ENCODE results near the gene MCOLN2.

MCOLN2 gene

DNA sequence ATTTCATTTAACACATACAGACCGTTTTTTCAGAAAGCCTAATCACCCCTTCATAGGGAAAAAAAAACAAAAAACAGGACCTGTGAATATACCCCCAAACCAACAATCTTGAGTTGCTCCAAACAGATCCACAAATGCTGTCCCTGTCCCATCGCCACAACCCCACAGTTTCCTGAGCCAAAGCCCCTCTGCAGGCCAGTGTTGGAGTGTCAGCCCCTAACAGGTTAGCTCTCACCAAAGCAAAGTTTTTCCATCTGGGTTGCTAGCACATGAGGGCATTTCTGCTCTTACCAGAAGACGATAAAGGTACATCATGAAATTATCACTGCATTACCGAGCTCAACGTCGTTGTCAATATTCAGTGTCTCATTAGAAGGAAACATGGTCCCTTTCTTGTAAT lies 40.8 kb downstream of the MCOLN2 start:
- ChIA-PET POLR2A (no interaction called here), CTCF (interaction anchor here (0.8 to 6.0 kb wide), 4 partner anchors 10 to 299 kb away, joined by 3 to 94 read pairs (median 4); no protein-coding TSS in a partner anchor)
- DNase-seq (ENCODE audit: low read depth, low spot score) = no peak
- no peak for TF ChIP-seq CTCF (IDR thresholded peaks at IDR 0.05; ENCODE audit: insufficient read depth, low read length, missing control alignments)
- no peak overlapping the region for H3K4me3 ChIP-seq (ENCODE audit: low read depth, low read length)

- ChIA-PET CTCF (interaction anchor here (1.2 to 12.6 kb wide), 4 partner anchors 9 to 305 kb away, joined by 3 to 365 read pairs (median 52); partner anchors contain the start of gene C1orf52), POLR2A (no interaction called here)
- H3K4me3 ChIP-seq (ENCODE audit: low read depth, low read length) = no peak overlapping the region
- TF ChIP-seq CTCF (IDR thresholded peaks at IDR 0.05; ENCODE audit: insufficient read depth, low read length, missing control alignments) = no peak
- no peak for DNase-seq (ENCODE audit: low read depth, low spot score)
Measured at GRCh38 chr1:84949664-84950063, 47.2 kb downstream of the MCOLN2 start.

DNA sequence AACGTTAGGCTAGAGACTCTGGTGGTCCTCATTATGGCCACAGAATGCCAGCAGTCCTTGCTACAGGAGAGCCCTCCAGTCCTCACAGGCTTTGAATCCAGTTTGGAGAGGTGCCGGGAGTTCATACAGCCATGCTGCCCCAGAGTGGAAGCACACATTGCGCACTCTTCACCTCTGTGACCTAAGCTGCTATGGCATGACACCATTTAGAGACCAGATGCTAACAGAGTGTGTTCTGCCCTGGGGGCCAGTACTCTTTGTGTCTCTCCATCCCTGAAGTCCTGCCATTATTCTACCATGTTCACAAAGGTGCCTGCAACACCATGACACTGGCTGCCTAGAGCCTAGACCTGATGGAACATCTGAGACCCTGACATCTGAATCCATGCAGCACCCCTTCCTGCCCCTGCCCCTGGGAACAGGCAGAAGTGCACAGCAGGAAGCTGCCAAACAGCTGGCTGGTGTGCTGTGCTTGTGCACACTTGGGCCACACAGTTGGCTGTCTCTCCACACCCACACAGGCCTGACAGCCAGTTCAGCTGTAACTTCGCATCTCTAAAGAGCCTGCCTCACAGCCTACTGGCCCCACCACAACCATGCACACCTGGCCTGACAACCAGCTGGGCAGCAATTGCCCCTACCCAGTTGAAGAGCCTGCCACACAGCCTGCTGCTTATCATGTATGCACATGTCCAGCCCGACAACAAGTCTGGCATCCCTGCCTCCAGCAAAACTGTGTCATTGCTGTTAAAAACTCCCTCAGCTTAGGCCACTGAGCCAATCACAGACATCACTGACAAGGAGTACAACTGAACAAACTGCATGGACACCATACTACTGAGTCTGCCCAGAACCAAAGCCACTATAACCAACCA lies 49.1 kb downstream of the MCOLN2 start:
- TF ChIP-seq CTCF (IDR thresholded peaks at IDR 0.05; ENCODE audit: insufficient read depth, low read length, missing control alignments) = no peak
- H3K4me3 ChIP-seq (ENCODE audit: low read depth, low read length) = no peak overlapping the region
- CTCF ChIA-PET = interaction anchor here (1.0 to 12.6 kb wide), 8 partner anchors 11 to 307 kb away, joined by 3 to 365 read pairs (median 8); partner anchors contain the start of gene C1orf52
- no peak for DNase-seq (ENCODE audit: low read depth, low spot score)
- POLR2A ChIA-PET = no interaction called here

DNA sequence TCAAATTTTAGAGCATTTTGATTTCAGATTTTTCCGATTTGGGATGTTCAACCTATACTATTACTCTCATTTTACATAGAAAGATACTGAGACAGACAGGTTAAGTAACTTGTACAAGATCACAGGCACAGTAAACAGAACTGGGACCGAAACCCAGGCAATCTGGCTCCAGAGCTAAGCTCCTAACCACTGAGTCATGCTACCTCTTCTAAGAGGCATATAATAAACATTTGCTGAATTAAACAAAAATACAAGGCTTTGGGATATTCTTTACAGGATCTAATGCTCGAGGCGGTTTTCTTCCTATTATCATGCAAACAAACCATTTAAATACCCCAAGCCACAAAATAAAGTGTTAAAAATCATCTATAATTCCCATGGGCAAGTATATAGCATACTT lies 50.3 kb downstream of the MCOLN2 start:
- no peak for TF ChIP-seq CTCF (IDR thresholded peaks at IDR 0.05; ENCODE audit: insufficient read depth, low read length, missing control alignments)
- no peak for DNase-seq (ENCODE audit: low read depth, low spot score)
- ChIA-PET POLR2A (no interaction called here), CTCF (interaction anchor here (0.7 to 12.6 kb wide), 7 partner anchors 11 to 308 kb away, joined by 3 to 365 read pairs (median 9); partner anchors contain the start of gene C1orf52)
- H3K4me3 ChIP-seq (ENCODE audit: low read depth, low read length) = no peak overlapping the region

DNA sequence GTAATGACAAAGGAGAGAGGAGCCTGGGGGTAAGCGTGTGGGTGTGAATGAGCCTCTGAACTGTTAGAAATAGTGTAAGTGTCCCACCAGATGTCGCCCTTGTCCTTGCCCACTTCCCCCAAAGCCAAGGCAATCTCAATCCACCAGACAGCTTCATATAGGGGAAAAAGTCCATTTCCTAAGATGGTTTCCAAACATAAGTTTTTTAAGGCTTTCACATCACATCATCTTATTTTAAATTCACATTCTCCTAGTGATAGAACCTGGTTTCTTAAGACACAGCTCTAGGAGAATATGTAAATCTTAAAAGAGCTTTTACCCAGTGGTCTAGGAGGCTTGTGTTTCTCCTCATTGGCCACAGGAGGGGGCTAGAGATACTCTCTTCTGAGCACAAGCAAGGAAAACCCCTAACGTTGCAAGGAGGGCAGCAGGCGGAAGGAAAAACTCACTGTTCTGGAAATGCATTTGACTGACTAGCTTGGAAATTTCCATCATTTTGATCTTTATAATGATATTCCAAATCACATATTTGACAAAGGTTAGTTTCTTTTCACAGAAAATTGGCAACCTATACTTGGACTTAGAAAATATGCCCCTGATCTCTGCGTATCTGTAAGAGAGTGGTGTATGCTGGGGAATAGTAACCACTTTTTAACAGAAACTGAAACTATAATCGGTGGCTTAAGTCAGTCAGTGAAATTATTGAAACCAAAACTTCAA lies 52.0 kb downstream of the MCOLN2 start:
- DNase-seq (ENCODE audit: low read depth, low spot score) = peak; percentile 65
- ChIA-PET CTCF (interaction anchor here (0.7 to 12.6 kb wide), 70 partner anchors 9 to 781 kb away, joined by 3 to 365 read pairs (median 5); partner anchors contain the start of genes BCL10, C1orf52, MCOLN2 and MCOLN3), POLR2A (interaction anchor here (1.0 to 1.4 kb wide), 3 partner anchors 117 to 314 kb away, joined by 3 to 8 read pairs (median 4); partner anchors contain the start of gene C1orf52)
- H3K4me3 ChIP-seq (ENCODE audit: low read depth, low read length) = peak overlapping the region; percentile 46
- TF ChIP-seq CTCF (IDR thresholded peaks at IDR 0.05; ENCODE audit: insufficient read depth, low read length, missing control alignments) = peak; percentile 75
